HepG2 (cell line): Measurements from ENCODE around the gene ZNF84. TPM values are rescaled to one million over a fixed set of nuclear protein-coding genes. Genes with fewer than 3 reads are reported as not detected.

Experiments used
- CAMTA2 ChIP-seq: sonication (generic); formaldehyde crosslinking; IDR thresholded peaks from 2 replicates; pipeline ENCODE4 v1.4.0; 2020; ENCODE audit warnings: mild to moderate bottlenecking, missing genetic modification reagents, borderline replicate concordance
- HES4 ChIP-seq: sonication (generic); formaldehyde crosslinking; IDR thresholded peaks from 2 replicates; pipeline ENCODE4 v1.9.0; 2021; ENCODE audit warnings: mild to moderate bottlenecking, missing genetic modification reagents, borderline replicate concordance
- IKZF5 ChIP-seq: IDR thresholded peaks from 2 replicates; pipeline ENCODE4 v1.6.1; 2018; ENCODE audit warnings: missing genetic modification reagents, mild to moderate bottlenecking, missing compliant biosample characterization
- MLXIP ChIP-seq: sonication (generic); formaldehyde crosslinking; IDR thresholded peaks from 2 replicates; pipeline ENCODE4 v1.9.0; 2021; ENCODE audit warnings: missing genetic modification reagents, borderline replicate concordance
- NFE2 ChIP-seq: sonication (generic); formaldehyde crosslinking; IDR thresholded peaks from 2 replicates; pipeline ENCODE4 v1.4.0; 2020; ENCODE audit warnings: missing genetic modification reagents
- PRDM10 ChIP-seq: sonication (generic); formaldehyde crosslinking; IDR thresholded peaks from 2 replicates; pipeline ENCODE4 v1.4.0; 2020; ENCODE audit warnings: low read depth, missing genetic modification reagents
- RARA ChIP-seq: IDR thresholded peaks from 2 replicates; pipeline ENCODE4 v1.6.1; 2016; ENCODE audit warnings: missing genetic modification reagents, missing compliant biosample characterization
- RFXAP ChIP-seq: sonication (generic); formaldehyde crosslinking; IDR thresholded peaks from 2 replicates; pipeline ENCODE4 v1.4.0; 2020; ENCODE audit warnings: missing genetic modification reagents, borderline replicate concordance
- SRSF9 ChIP-seq: fragments of 200-400 bp; formaldehyde crosslinking; IDR thresholded peaks from 2 replicates; pipeline ENCODE4 v1.6.1; 2018; ENCODE audit warnings: borderline replicate concordance, mild to moderate bottlenecking, low read depth, low read length; ENCODE audit not compliant: insufficient read depth, poor library complexity, severe bottlenecking
- TAF15 ChIP-seq: fragments of 200-400 bp; formaldehyde crosslinking; IDR thresholded peaks from one replicate; pipeline ENCODE4 v1.6.1; 2018; ENCODE audit warnings: mild to moderate bottlenecking, low read depth, low read length; ENCODE audit not compliant: poor library complexity, severe bottlenecking
- TBX2 ChIP-seq: sonication (generic); formaldehyde crosslinking; IDR thresholded peaks from 2 replicates; pipeline ENCODE4 v1.5.0; 2020; ENCODE audit warnings: missing genetic modification reagents, mild to moderate bottlenecking, borderline replicate concordance
- TFAP4 ChIP-seq: sonication (generic); IDR thresholded peaks from 2 replicates; pipeline ENCODE4 v1.6.1; 2016; ENCODE audit warnings: low read depth, borderline replicate concordance
- ZNF124 ChIP-seq: sonication (generic); formaldehyde crosslinking; IDR thresholded peaks from 2 replicates; pipeline ENCODE4 v1.4.0; 2020; ENCODE audit warnings: missing genetic modification reagents
- ZNF18 ChIP-seq: sonication (generic); formaldehyde crosslinking; IDR thresholded peaks from 2 replicates; pipeline ENCODE4 v1.8.0; 2022; ENCODE audit warnings: mild to moderate bottlenecking, missing genetic modification reagents; ENCODE audit not compliant: insufficient replicate concordance
- ZNF382 ChIP-seq: sonication (generic); formaldehyde crosslinking; IDR thresholded peaks from 2 replicates; pipeline ENCODE4 v1.5.0; 2020; ENCODE audit warnings: missing genetic modification reagents, mild to moderate bottlenecking, borderline replicate concordance
- ZNF441 ChIP-seq: sonication (generic); formaldehyde crosslinking; IDR thresholded peaks from 2 replicates; pipeline ENCODE4 v1.7.0; 2021; ENCODE audit warnings: missing genetic modification reagents, borderline replicate concordance
- ZNF557 ChIP-seq: sonication (generic); formaldehyde crosslinking; IDR thresholded peaks from 2 replicates; pipeline ENCODE4 v1.4.0; 2020; ENCODE audit warnings: missing genetic modification reagents
- ZNF605 ChIP-seq: sonication (generic); formaldehyde crosslinking; IDR thresholded peaks from 2 replicates; pipeline ENCODE4 v1.8.0; 2022; ENCODE audit warnings: mild to moderate bottlenecking, missing genetic modification reagents
- ZNF878 ChIP-seq: sonication (generic); formaldehyde crosslinking; IDR thresholded peaks from 2 replicates; pipeline ENCODE4 v1.8.1; 2023; ENCODE audit warnings: mild to moderate bottlenecking, missing genetic modification reagents, moderate library complexity
- ZSCAN9 ChIP-seq: IDR thresholded peaks from 2 replicates; pipeline ENCODE4 v1.6.1; 2016; ENCODE audit warnings: borderline replicate concordance
- polyA plus RNA-seq, 8 experiments: library from polyadenylated mRNA; depleted of rRNA in 3 of 8; stranded (reverse) in 7 of 8; unstranded in 1 of 8; fragments of >200 nt; fragmentation: Illumina TruSeq in 4 of 8; extraction: Trizol in 4 of 8; gene quantifications; 2 replicates each; pipeline versions ENCODE4 v1.2.1 to v1.2.3, GENCODE V29; 2011 to 2016; ENCODE audit warnings: low read depth in 4 of 8, missing spikeins in 1 of 8, mixed read lengths in 1 of 8; ENCODE audit not compliant: insufficient read depth in 1 of 8
- total RNA-seq, 5 experiments: library from RNA; depleted of rRNA; stranded (reverse); fragments of >200 nt; fragmentation: Illumina TruSeq; extraction: Trizol; gene quantifications; 2 replicates each; pipeline ENCODE4 v1.2.3, GENCODE V29; 2016; ENCODE audit warnings: low read depth in 1 of 5

The ZNF84 gene
- total and polyA plus RNA-seq, 2 of the 13 experiments (the other 11 are each of a cell fraction or from before 2014, with no cell fraction given), result 15.5 to 21.8 TPM

- no peak for TF ChIP-seq ZNF878 (CRISPR knock-in tag)
- TF ChIP-seq PRDM10 (CRISPR knock-in tag), result peak; percentile 63; the same call in 1 of the 2 replicates
- no peak for TF ChIP-seq ZNF18 (CRISPR knock-in tag)
- TF ChIP-seq ZNF557 (CRISPR knock-in tag), result no peak
- TF ChIP-seq TBX2, result 0 out of 2 replicates have a peak, but pooled peaks have one; percentile 14
- TF ChIP-seq ZSCAN9 (CRISPR knock-in tag), result no peak
- no peak; the same call in 1 of the 2 replicates for TF ChIP-seq ZNF124 (CRISPR knock-in tag)
- no peak for TF ChIP-seq ZNF382 (CRISPR knock-in tag)
- TF ChIP-seq TAF15, result no peak
- no peak for TF ChIP-seq MLXIP (CRISPR knock-in tag)
- no peak; the same call in 1 of the 2 replicates for TF ChIP-seq HES4
- TF ChIP-seq ZNF605 (CRISPR knock-in tag), result no peak
- TF ChIP-seq NFE2 (CRISPR knock-in tag), result no peak
- TF ChIP-seq RARA (CRISPR knock-in tag), result no peak; the same call in 1 of the 2 replicates
- no peak; the same call in 1 of the 2 replicates for TF ChIP-seq TFAP4
- TF ChIP-seq ZNF441, result no peak
- TF ChIP-seq RFXAP, result peak; percentile 73; the same call in 1 of the 2 replicates
- TF ChIP-seq IKZF5 (CRISPR knock-in tag), result no peak; the same call in 1 of the 2 replicates
- TF ChIP-seq SRSF9, result no peak
- no peak for TF ChIP-seq CAMTA2 (CRISPR knock-in tag)
Measured at GRCh38 chr12:133080026-133080367, 42.7 kb downstream of the ZNF84 start (continued).
